HCT116 (cell line): ENCODE data around the gene C5orf58. TPM values are rescaled to one million over a fixed set of nuclear protein-coding genes. Genes with fewer than 3 reads are reported as not detected.
A peak's percentile ranks its signal among the peaks of the same experiment; 100 is the strongest.

Experiments used
- ATAC-seq: fragments of 200-7000 bp; cut with Tn5 transposase; 2 replicates; pipeline ENCODE4 v1.9.1; 2020; ENCODE audit warnings: mild to moderate bottlenecking, moderate library complexity
- BruUV-seq: library from RNA; stranded (reverse); fragments of 400-500 nt; replicated peaks from 2 replicates; lab custom pipeline; 2021; lab: Mats Ljungman, UMichigan
- CTCF ChIA-PET: fragments of 300-600 bp; sonication (Branson Sonifier 250); formaldehyde crosslinking; loops from one replicate; lab custom pipeline; 2021; ENCODE audit warnings: antibody characterized with exemption; lab: Charles Lee
- POLR2A ChIA-PET: fragments of 300-600, 350-600 bp; sonication (Branson Sonifier 250); formaldehyde crosslinking; loops from one replicate; lab custom pipeline; 2021; ENCODE audit warnings: antibody characterized with exemption; lab: Charles Lee
- RAD21 ChIA-PET, 2 experiments: fragments of 300-600 bp; sonication (Branson Sonifier 250); formaldehyde crosslinking; loops; one replicate each; lab custom pipeline; 2023; ENCODE audit warnings: low total read pairs in 2 of 2; ENCODE audit not compliant: uncharacterized antibody in 2 of 2, unreplicated experiment in 2 of 2, low non-redundant PET in 1 of 2; lab: Charles Lee
- DNase-seq: peaks from one replicate; pipeline ENCODE4 v3.0.0-alpha.2; 2010; ENCODE audit warnings: low read depth, low spot score
- H2AFZ ChIP-seq: fragments of 200-600 bp; shearing (Covaris generic), sonication (generic); 2 replicates; pipeline ENCODE4 v1.6.1; 2017; ENCODE audit warnings: low read depth, mixed run types, mixed read lengths, antibody characterized with exemption, low read length; ENCODE audit not compliant: poor library complexity, severe bottlenecking
- H3K27ac ChIP-seq: 2 replicates; pipeline ENCODE4 v1.5.1; 2012; ENCODE audit warnings: low read depth, low read length
- H3K27me3 ChIP-seq: fragments of 200-600 bp; sonication (generic); 2 replicates; pipeline ENCODE4 v1.6.1; 2016; ENCODE audit warnings: mixed run types, low read length, mixed read lengths; ENCODE audit not compliant: insufficient read depth
- H3K36me3 ChIP-seq, 2 experiments: fragments of 200-500 bp in 1 of 2; fragments of 200-600 bp in 1 of 2; sonication (Bioruptor generic) in 1 of 2; sonication (generic) in 1 of 2; 2 replicates each; pipeline versions ENCODE4 v1.5.1 to v1.6.1; 2014 to 2016; ENCODE audit warnings: low read length in 2 of 2, inconsistent platforms in 1 of 2, mixed read lengths in 1 of 2, mixed run types in 1 of 2; ENCODE audit not compliant: insufficient read depth in 2 of 2, control insufficient read depth in 1 of 2
- H3K4me1 ChIP-seq, 2 experiments: fragments of 200-600 bp in 1 of 2; sonication (generic) in 1 of 2; 2 replicates each; pipeline versions ENCODE4 v1.5.1 to v1.6.1; 2012 to 2017; ENCODE audit warnings: low read length in 2 of 2, inconsistent platforms in 1 of 2, mild to moderate bottlenecking in 1 of 2, mixed read lengths in 1 of 2, mixed run types in 1 of 2, moderate library complexity in 1 of 2; ENCODE audit not compliant: insufficient read depth in 2 of 2, control insufficient read depth in 1 of 2
- H3K4me2 ChIP-seq: fragments of 200-600 bp; sonication (generic); 2 replicates; pipeline ENCODE4 v1.6.1; 2017; ENCODE audit warnings: mixed run types, low read length, mixed read lengths
- H3K4me3 ChIP-seq, 2 experiments: fragments of 200-600 bp in 1 of 2; sonication (generic) in 1 of 2; replicated peaks in 1 of 2; 2 replicates each; pipeline ENCODE4 v1.5.1; 2011 to 2016; ENCODE audit warnings: low read length in 2 of 2, control low read depth in 1 of 2, low read depth in 1 of 2, mild to moderate bottlenecking in 1 of 2, mixed read lengths in 1 of 2, mixed run types in 1 of 2
- H3K79me2 ChIP-seq: fragments of 200-600 bp; sonication (generic); 2 replicates; pipeline ENCODE4 v1.6.1; 2017; ENCODE audit warnings: mild to moderate bottlenecking, mixed run types, low read length, moderate library complexity, mixed read lengths; ENCODE audit not compliant: insufficient read depth
- H3K9ac ChIP-seq: fragments of 200-600 bp; sonication (generic); 2 replicates; pipeline ENCODE4 v1.6.1; 2016; ENCODE audit warnings: low read length, mixed read lengths
- H3K9me2 ChIP-seq: fragments of 200-600 bp; sonication (generic), shearing (Covaris generic); 2 replicates; pipeline ENCODE4 v1.6.1; 2017; ENCODE audit warnings: mixed run types, mild to moderate bottlenecking, moderate library complexity; ENCODE audit not compliant: insufficient read depth
- H3K9me3 ChIP-seq, 2 experiments: fragments of 200-500 bp in 1 of 2; fragments of 200-600 bp in 1 of 2; sonication (Bioruptor generic) in 1 of 2; sonication (generic) in 1 of 2; 2 replicates each; pipeline ENCODE4 v1.6.1; 2014 to 2017; ENCODE audit warnings: low read length in 2 of 2, mixed read lengths in 2 of 2, inconsistent platforms in 1 of 2, low read depth in 1 of 2, mild to moderate bottlenecking in 1 of 2, mixed run types in 1 of 2, moderate library complexity in 1 of 2; ENCODE audit not compliant: control insufficient read depth in 1 of 2, insufficient read depth in 1 of 2
- H4K20me1 ChIP-seq: fragments of 200-600 bp; sonication (generic), shearing (Covaris generic); 2 replicates; pipeline ENCODE4 v1.6.1; 2017; ENCODE audit warnings: mixed run types, mild to moderate bottlenecking, moderate library complexity; ENCODE audit not compliant: insufficient read depth
- CTCF ChIP-seq, 3 experiments: fragments of 200-600 bp in 1 of 3; sonication (generic) in 1 of 3; IDR thresholded peaks in 2 of 3; conservative IDR thresholded peaks in 1 of 3; 2 replicates each; pipeline ENCODE4 v1.5.1; 2012 to 2017; ENCODE audit warnings: low read depth in 2 of 3, low read length in 2 of 3, antibody characterized with exemption in 1 of 3, borderline replicate concordance in 1 of 3, control low read depth in 1 of 3, mild to moderate bottlenecking in 1 of 3, mixed read lengths in 1 of 3, mixed run types in 1 of 3, moderate library complexity in 1 of 3; ENCODE audit not compliant: insufficient read depth in 1 of 3
- ELF1 ChIP-seq: IDR thresholded peaks from 2 replicates; pipeline ENCODE4 v1.6.1; 2012; ENCODE audit warnings: low read depth, borderline replicate concordance
- POLR2AphosphoS5 ChIP-seq: IDR thresholded peaks from 2 replicates; pipeline ENCODE4 v1.6.1; 2011; ENCODE audit warnings: mild to moderate bottlenecking, low read depth, low read length, moderate library complexity
- RAD21 ChIP-seq: IDR thresholded peaks from 2 replicates; pipeline ENCODE4 v1.6.1; 2012; ENCODE audit warnings: low read depth, mild to moderate bottlenecking
- REST ChIP-seq: IDR thresholded peaks from 2 replicates; pipeline ENCODE4 v1.6.1; 2012; ENCODE audit warnings: low read depth
- YY1 ChIP-seq: IDR thresholded peaks from 2 replicates; pipeline ENCODE4 v1.6.1; 2011; ENCODE audit warnings: low read length, low read depth, moderate library complexity, mild to moderate bottlenecking; ENCODE audit not compliant: insufficient replicate concordance; ENCODE audit errors: extremely low read depth
- intact Hi-C: fragments of 100-400 bp; cut with micrococcal nuclease; formaldehyde crosslinking; loops from 2 replicates; pipeline ENCODE4 v1.10.0; 2022
- total RNA-seq: library from RNA; stranded (reverse); gene quantifications from one replicate; pipeline ENCODE4 v1.2.1, GENCODE V29; 2021; ENCODE audit not compliant: unreplicated experiment

C5orf58 gene
- total RNA-seq, 1 experiment from 2014 or later, result not detected

- Histone ChIP-seq H3K4me2 (no peak overlapping the region), H3K9me2 (no peaks in the 10 kb centered on the region), H3K9me3 (no peaks in the 10 kb centered on the region), H2AFZ (peak overlapping the region; percentile 19), H3K79me2 (no peaks in the 10 kb centered on the region), H3K4me1 (no peaks in the 10 kb centered on the region), H4K20me1 (no peaks in the 10 kb centered on the region), H3K27me3 (peaks cover 16% of the 10 kb centered on the region), H3K27ac (no peak overlapping the region), H3K4me3 (no peak overlapping the region), H3K9ac (no peak overlapping the region), H3K36me3 (no peaks in the 10 kb centered on the region)
- ATAC-seq (peak; percentile 87), DNase-seq (peak; percentile 50)
- BruUV-seq, result no TSS peak
- intact Hi-C loops, result loop anchor here (1.0 to 2.0 kb wide), 3 partner anchors 114 to 397 kb away; no protein-coding TSS in a partner anchor
- CTCF ChIA-PET, result interaction anchor here (0.8 to 5.6 kb wide), 11 partner anchors 9 to 407 kb away, joined by 3 to 47 read pairs (median 5); no protein-coding TSS in a partner anchor
- POLR2A ChIA-PET, result no interaction called here
- no peak for TF ChIP-seq ELF1
- TF ChIP-seq CTCF (IDR thresholded peaks at IDR 0.05 in 2 of 3, conservative IDR thresholded peaks at IDR 0.05 in 1 of 3; ENCODE audit: borderline replicate concordance in 1 of 3, insufficient read depth in 1 of 3, low read depth in 2 of 3, low read length in 2 of 3), result peak; percentile 68 to 87 (median 86)
- peak; percentile 34 for TF ChIP-seq YY1
- no peak for TF ChIP-seq REST
- no peak for TF ChIP-seq POLR2AphosphoS5
- TF ChIP-seq RAD21, result peak; percentile 83
- RAD21 ChIA-PET, result no interaction called here
Observed at GRCh38 chr5:170225326-170226128, 7.3 kb upstream of the C5orf58 start.
